Endothelial cell of umbilical vein (primary cell): ENCODE measurements around the gene SLC38A9.

Source experiments
- CTCF ChIP-seq, 2 donors: IDR thresholded peaks; 1 replicate in 1 of 2; 2 replicates in 1 of 2; pipeline ENCODE4 v1.5.1; 2011; ENCODE audit warnings: low read length in 2 of 2, mild to moderate bottlenecking in 2 of 2, moderate library complexity in 2 of 2, control low read depth in 1 of 2, inconsistent platforms in 1 of 2, low read depth in 1 of 2; ENCODE audit not compliant: insufficient read depth in 1 of 2; ENCODE audit errors: extremely low read depth in 1 of 2
- EZH2 ChIP-seq: IDR thresholded peaks from 2 replicates; pipeline ENCODE4 v1.6.1; 2012; ENCODE audit warnings: borderline replicate concordance, low read depth, mild to moderate bottlenecking, moderate library complexity, low read length, inconsistent platforms; ENCODE audit not compliant: severe bottlenecking
- GATA2 ChIP-seq: IDR thresholded peaks from 2 replicates; pipeline ENCODE4 v1.7.0; 2011; ENCODE audit warnings: low read depth, mild to moderate bottlenecking, moderate library complexity, mixed read lengths, low read length; ENCODE audit not compliant: insufficient read length, insufficient read depth
- MYC ChIP-seq: IDR thresholded peaks from one replicate; pipeline ENCODE4 v1.6.1; 2011; ENCODE audit warnings: mild to moderate bottlenecking, low read depth, low read length
- POLR2A ChIP-seq: IDR thresholded peaks from 2 replicates; pipeline ENCODE4 v1.6.1; 2012; ENCODE audit warnings: low read depth, mild to moderate bottlenecking, control low read depth, low read length
- POLR2AphosphoS5 ChIP-seq: IDR thresholded peaks from 2 replicates; pipeline ENCODE4 v1.6.1; 2012; ENCODE audit warnings: low read depth, mild to moderate bottlenecking, control low read depth, low read length, moderate library complexity; ENCODE audit not compliant: insufficient read depth
- TF ChIP-seq, protein P1 (sequence below): IDR thresholded peaks from 2 replicates; pipeline ENCODE4 v1.6.1; 2011; ENCODE audit not compliant: insufficient read depth, insufficient read length

GRCh38 chr5:55672477-55672911 is 39.6 kb downstream of the SLC38A9 start:
- TF ChIP-seq CTCF (IDR thresholded peaks at IDR 0.05; ENCODE audit: extremely low read depth in 1 of 2, insufficient read depth in 1 of 2, low read depth in 1 of 2, low read length in 2 of 2) (no peak), POLR2AphosphoS5 (no peak), GATA2 (no peak), EZH2 (no peak), POLR2A (no peak), MYC (no peak)
- TF ChIP-seq, protein P1, sequence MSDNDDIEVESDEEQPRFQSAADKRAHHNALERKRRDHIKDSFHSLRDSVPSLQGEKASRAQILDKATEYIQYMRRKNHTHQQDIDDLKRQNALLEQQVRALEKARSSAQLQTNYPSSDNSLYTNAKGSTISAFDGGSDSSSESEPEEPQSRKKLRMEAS, result no peak
